HUES48 (cell line): Measurements from ENCODE around the gene KAZALD1.
A peak's percentile ranks its signal among the peaks of the same experiment; 100 is the strongest.

Experiments used
- H3K27ac ChIP-seq: one replicate; pipeline ENCODE4 v1.7.0; 2013; ENCODE audit warnings: low read depth, low read length, inconsistent platforms
- H3K27me3 ChIP-seq: 2 replicates; pipeline ENCODE4 v1.6.1; 2013; ENCODE audit warnings: mild to moderate bottlenecking, low read length; ENCODE audit not compliant: control insufficient read depth, insufficient read depth
- H3K36me3 ChIP-seq: 2 replicates; pipeline ENCODE4 v1.6.1; 2013; ENCODE audit warnings: low read length; ENCODE audit not compliant: control insufficient read depth, insufficient read depth
- H3K4me1 ChIP-seq: 2 replicates; pipeline ENCODE4 v1.6.1; 2013; ENCODE audit warnings: mild to moderate bottlenecking, low read length; ENCODE audit not compliant: control insufficient read depth, insufficient read depth
- H3K4me3 ChIP-seq: 2 replicates; pipeline ENCODE4 v1.5.1; 2013; ENCODE audit warnings: mild to moderate bottlenecking, low read depth, low read length
- H3K9ac ChIP-seq: 2 replicates; pipeline ENCODE4 v1.6.1; 2013; ENCODE audit warnings: mild to moderate bottlenecking, low read depth, low read length, moderate library complexity
- H3K9me3 ChIP-seq: 2 replicates; pipeline ENCODE4 v1.6.1; 2013; ENCODE audit warnings: low read length; ENCODE audit not compliant: control insufficient read depth, insufficient read depth

The KAZALD1 gene

GRCh38 chr10:101019440-101019703 is 42.4 kb upstream of the KAZALD1 start:
- no peak overlapping the region for H3K9ac ChIP-seq

GRCh38 chr10:101020427-101021075 is 41.2 kb upstream of the KAZALD1 start:
- Histone ChIP-seq H3K4me1 (0 out of 2 replicates have a peak, but pooled peaks cover 5% of the 10 kb centered on the region), H3K36me3 (no peaks in the 10 kb centered on the region), H3K27me3 (peaks cover 43% of the 10 kb centered on the region), H3K9me3 (no peaks in the 10 kb centered on the region), H3K4me3 (no peak overlapping the region), H3K27ac (no peak overlapping the region), H3K9ac (no peak overlapping the region)

More at GRCh38 chr10:101019440-101019703, 42.4 kb upstream of the KAZALD1 start:
- Histone ChIP-seq H3K27me3 (peaks cover 52% of the 10 kb centered on the region), H3K27ac (no peak overlapping the region), H3K4me3 (no peak overlapping the region), H3K36me3 (no peaks in the 10 kb centered on the region), H3K4me1 (0 out of 2 replicates have a peak, but pooled peaks cover 5% of the 10 kb centered on the region), H3K9me3 (no peaks in the 10 kb centered on the region)

- Histone ChIP-seq H3K27me3 (peaks cover 40% of the 10 kb centered on the region), H3K9me3 (no peaks in the 10 kb centered on the region), H3K4me1 (0 out of 2 replicates have a peak, but pooled peaks cover 5% of the 10 kb centered on the region), H3K9ac (no peak overlapping the region), H3K4me3 (no peak overlapping the region), H3K27ac (no peak overlapping the region), H3K36me3 (no peaks in the 10 kb centered on the region)
Observed at GRCh38 chr10:101021239-101021638, 40.5 kb upstream of the KAZALD1 start.

GRCh38 chr10:101021692-101022251 is 40.0 kb upstream of the KAZALD1 start:
- H3K27me3 ChIP-seq, result peaks cover 35% of the 10 kb centered on the region
- H3K27ac ChIP-seq, result no peak overlapping the region
- no peak overlapping the region for H3K4me3 ChIP-seq
- H3K36me3 ChIP-seq, result no peaks in the 10 kb centered on the region
- H3K4me1 ChIP-seq, result 0 out of 2 replicates have a peak, but pooled peaks cover 5% of the 10 kb centered on the region
- no peak overlapping the region for H3K9ac ChIP-seq
- H3K9me3 ChIP-seq, result no peaks in the 10 kb centered on the region

GRCh38 chr10:101022967-101023705 is 38.7 kb upstream of the KAZALD1 start:
- H3K27ac ChIP-seq, result no peak overlapping the region
- H3K4me1 ChIP-seq, result 0 out of 2 replicates have a peak, but pooled peaks cover 5% of the 10 kb centered on the region

GRCh38 chr10:101027106-101027720 is 34.6 kb upstream of the KAZALD1 start:
- Histone ChIP-seq H3K4me1 (peaks cover 19% of the 10 kb centered on the region), H3K9ac (no peak overlapping the region), H3K27ac (no peak overlapping the region), H3K9me3 (no peaks in the 10 kb centered on the region), H3K27me3 (peaks cover 22% of the 10 kb centered on the region), H3K36me3 (no peaks in the 10 kb centered on the region), H3K4me3 (no peak overlapping the region)

More at GRCh38 chr10:101022967-101023705, 38.7 kb upstream of the KAZALD1 start:
- Histone ChIP-seq H3K4me3 (no peak overlapping the region), H3K36me3 (no peaks in the 10 kb centered on the region), H3K9me3 (no peaks in the 10 kb centered on the region), H3K9ac (no peak overlapping the region), H3K27me3 (peaks cover 21% of the 10 kb centered on the region)

- Histone ChIP-seq H3K4me1 (peaks cover 27% of the 10 kb centered on the region), H3K9ac (no peak overlapping the region)
Observed at GRCh38 chr10:101028446-101029337, 33.1 kb upstream of the KAZALD1 start.

GRCh38 chr10:101029520-101030295 is 32.1 kb upstream of the KAZALD1 start:
- Histone ChIP-seq H3K27ac (peak overlapping the region; percentile 50), H3K27me3 (peaks cover 43% of the 10 kb centered on the region), H3K4me3 (no peak overlapping the region), H3K9me3 (no peaks in the 10 kb centered on the region), H3K36me3 (no peaks in the 10 kb centered on the region), H3K9ac (no peak overlapping the region), H3K4me1 (peaks cover 27% of the 10 kb centered on the region)

More at GRCh38 chr10:101028446-101029337, 33.1 kb upstream of the KAZALD1 start:
- Histone ChIP-seq H3K36me3 (no peaks in the 10 kb centered on the region), H3K27ac (no peak overlapping the region), H3K27me3 (peaks cover 35% of the 10 kb centered on the region), H3K4me3 (no peak overlapping the region), H3K9me3 (no peaks in the 10 kb centered on the region)

GRCh38 chr10:101030496-101031127 is 31.2 kb upstream of the KAZALD1 start:
- Histone ChIP-seq H3K4me3 (peak overlapping the region; percentile 68), H3K27ac (peak overlapping the region; percentile 50), H3K9ac (no peak overlapping the region), H3K4me1 (peaks cover 27% of the 10 kb centered on the region), H3K36me3 (no peaks in the 10 kb centered on the region), H3K27me3 (peaks cover 51% of the 10 kb centered on the region), H3K9me3 (no peaks in the 10 kb centered on the region)
